GM21737 (cell line): Measurements from ENCODE around the gene POU6F2.

Experiments
- ATAC-seq: cut with Tn5 transposase; IDR thresholded peaks from one replicate; pipeline ENCODE4 v1.9.1; 2021; ENCODE audit warnings: mild to moderate bottlenecking, moderate library complexity; ENCODE audit not compliant: unreplicated experiment

The POU6F2 gene

GRCh38 chr7:39421251-39421650, 443.5 kb downstream of the POU6F2 start:
- ATAC-seq = no peak

- no peak for ATAC-seq
These were observed 444.0 kb downstream of the POU6F2 start for GRCh38 chr7:39421661-39422060.

GRCh38 chr7:39428221-39428620, 450.5 kb downstream of the POU6F2 start:
- no peak for ATAC-seq

- no peak for ATAC-seq
These were observed 451.7 kb downstream of the POU6F2 start for GRCh38 chr7:39429421-39429820.

GRCh38 chr7:39430441-39430840, 452.7 kb downstream of the POU6F2 start:
- no peak for ATAC-seq

- no peak for ATAC-seq
These were observed 453.4 kb downstream of the POU6F2 start for GRCh38 chr7:39430909-39431641.

GRCh38 chr7:39432368-39432767, 454.7 kb downstream of the POU6F2 start:
- ATAC-seq = no peak

GRCh38 chr7:39432807-39433416, 455.2 kb downstream of the POU6F2 start:
- no peak for ATAC-seq

- ATAC-seq = no peak
These were observed 455.8 kb downstream of the POU6F2 start for GRCh38 chr7:39433550-39433949.

GRCh38 chr7:39434012-39434411, 456.3 kb downstream of the POU6F2 start:
- no peak for ATAC-seq

GRCh38 chr7:39446546-39446945, 468.8 kb downstream of the POU6F2 start:
- ATAC-seq = no peak

GRCh38 chr7:39451901-39452300, 474.2 kb downstream of the POU6F2 start:
- ATAC-seq = no peak

- ATAC-seq = peak; percentile 75
These were observed 476.1 kb downstream of the POU6F2 start for GRCh38 chr7:39453743-39454355.

- ATAC-seq = no peak
These were observed 480.5 kb downstream of the POU6F2 start for GRCh38 chr7:39458061-39458745.

GRCh38 chr7:39459636-39460035, 481.9 kb downstream of the POU6F2 start:
- ATAC-seq = no peak

- no peak for ATAC-seq
These were observed 482.8 kb downstream of the POU6F2 start for GRCh38 chr7:39460486-39460885.

- ATAC-seq = no peak
These were observed 483.6 kb downstream of the POU6F2 start for GRCh38 chr7:39461263-39461820.

GRCh38 chr7:39463252-39463651, 485.5 kb downstream of the POU6F2 start:
- no peak for ATAC-seq

- peak; percentile 25 for ATAC-seq
These were observed 486.8 kb downstream of the POU6F2 start for GRCh38 chr7:39464350-39465054.

- ATAC-seq = peak; percentile 81
These were observed 487.6 kb downstream of the POU6F2 start for GRCh38 chr7:39465055-39465929.
